HG03520 (cell line): Measurements from ENCODE around the gene RNU11.
A peak's percentile ranks its signal among the peaks of the same experiment; 100 is the strongest.
"Not testable (repeated sequence)": the region's sequence is repeated elsewhere in the genome, so short reads cannot be mapped to it uniquely, and the experiment has no call there.

ENCODE experiments used
- ATAC-seq: cut with Tn5 transposase; IDR thresholded peaks from one replicate; pipeline ENCODE4 v1.9.1; 2021; ENCODE audit warnings: mild to moderate bottlenecking, moderate library complexity; ENCODE audit not compliant: unreplicated experiment

RNU11 gene

DNA sequence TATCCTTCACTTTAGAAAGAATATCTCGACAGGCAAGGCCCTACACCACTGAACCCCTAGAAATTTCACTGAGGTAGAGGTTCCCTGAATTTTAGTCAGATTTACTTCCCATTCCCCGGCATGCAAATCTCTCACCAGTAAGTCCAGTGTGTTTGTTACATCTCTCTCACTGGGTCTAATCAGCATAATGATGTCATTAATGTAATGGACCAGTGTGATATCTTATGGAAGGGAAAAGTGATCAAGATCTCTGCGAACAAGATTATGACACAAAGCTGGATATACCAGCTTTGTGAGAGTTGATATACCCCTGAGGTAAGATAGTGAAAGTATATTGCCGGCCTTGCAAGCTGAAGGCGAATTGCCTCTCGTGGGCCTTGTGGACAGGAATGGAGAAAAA, 7.9 kb downstream of the RNU11 start:
- no peak for ATAC-seq

DNA sequence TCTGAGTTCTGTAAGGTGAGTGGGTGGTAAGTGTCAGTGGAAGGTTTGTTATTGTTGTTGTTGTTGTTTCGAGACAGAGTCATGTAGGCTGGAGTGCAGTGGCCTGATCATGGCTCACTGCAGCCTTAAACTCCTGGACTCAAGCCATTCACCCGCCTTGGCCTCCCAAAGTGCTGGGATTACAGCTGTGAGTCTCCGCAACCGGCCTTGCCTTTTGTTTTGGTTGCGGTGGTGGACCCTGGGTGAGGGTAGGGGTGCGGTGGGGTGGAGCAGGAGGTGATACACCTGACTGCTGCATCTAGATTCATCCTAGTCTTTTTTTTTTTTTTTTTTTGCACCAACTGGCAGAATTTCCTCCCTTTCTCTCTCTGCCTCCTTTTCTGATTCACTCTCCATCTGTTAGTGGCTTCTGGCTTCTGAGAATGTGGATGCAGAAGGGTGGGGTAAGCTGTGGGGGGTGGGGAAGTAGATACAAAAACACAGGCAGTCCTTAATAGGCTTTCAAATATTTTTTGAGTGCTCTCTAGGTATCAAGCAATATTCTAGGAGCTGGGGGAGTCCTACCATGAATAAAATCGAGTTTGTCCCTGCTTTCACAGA, 15.6 kb downstream of the RNU11 start:
- ATAC-seq, result no peak

DNA sequence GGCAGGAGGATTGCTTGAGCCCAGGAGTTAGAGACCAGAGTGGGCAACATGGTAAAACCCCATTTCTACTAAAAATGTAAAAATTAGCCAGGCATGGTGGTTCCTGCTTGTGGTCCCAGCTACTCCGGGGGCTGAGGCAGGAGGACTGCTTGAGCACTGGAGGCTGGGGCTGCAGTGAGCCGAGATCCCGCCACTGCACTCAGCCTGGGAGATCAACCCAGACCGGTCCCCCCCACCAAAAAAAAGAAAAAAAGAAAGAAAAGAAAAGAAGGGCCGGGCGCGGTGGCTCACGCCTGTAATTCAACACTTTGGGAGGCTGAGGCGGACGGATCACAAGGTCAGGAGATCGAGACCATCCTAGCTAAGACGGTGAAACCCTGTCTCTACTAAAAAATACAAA, 18.4 kb downstream of the RNU11 start:
- no peak for ATAC-seq

DNA sequence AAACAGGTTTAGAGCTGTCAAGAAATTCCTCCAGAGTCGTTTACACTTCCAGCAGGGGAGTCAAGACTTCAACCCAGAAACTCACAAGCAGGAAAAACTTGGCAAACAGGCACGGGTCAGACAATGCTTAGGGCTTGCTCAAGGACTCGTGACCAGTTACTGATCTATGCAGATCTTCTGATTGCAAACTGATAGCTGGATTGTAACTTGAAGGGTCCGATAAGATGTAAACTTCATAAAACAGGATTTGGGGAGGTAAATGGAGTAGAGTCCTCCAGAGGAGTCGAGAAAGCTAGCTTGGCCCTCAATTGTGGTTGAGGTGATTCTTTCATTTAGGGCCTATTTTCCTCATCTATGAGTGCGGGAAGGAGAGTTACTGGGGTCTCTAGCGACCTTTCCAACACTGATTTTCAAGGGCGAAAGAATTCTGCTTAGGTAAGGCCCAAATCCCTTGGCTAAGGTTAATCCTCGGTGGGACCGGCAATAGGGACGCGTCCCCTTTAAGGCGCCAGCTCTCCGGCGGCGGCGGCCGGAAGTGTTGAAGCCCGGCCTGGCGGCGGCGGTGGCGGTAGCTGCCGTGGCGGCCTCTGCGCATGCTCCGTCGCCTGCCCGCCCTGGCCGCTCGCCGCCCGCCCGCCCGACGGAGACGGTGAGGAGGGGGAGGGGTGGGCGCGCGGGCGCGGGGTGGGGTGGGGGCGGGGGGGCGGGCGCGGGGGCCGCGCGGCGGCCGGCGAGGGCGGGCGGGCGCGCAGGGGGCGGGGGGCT, 20.0 kb downstream of the RNU11 start, which contains the start of gene GMEB1:
GMEB1 (plus strand) TSS at position 594 of the 765 bp plus-strand sequence. CDS start 14,829 bp downstream, outside the sequence.
- ATAC-seq, result peak; percentile 58

DNA sequence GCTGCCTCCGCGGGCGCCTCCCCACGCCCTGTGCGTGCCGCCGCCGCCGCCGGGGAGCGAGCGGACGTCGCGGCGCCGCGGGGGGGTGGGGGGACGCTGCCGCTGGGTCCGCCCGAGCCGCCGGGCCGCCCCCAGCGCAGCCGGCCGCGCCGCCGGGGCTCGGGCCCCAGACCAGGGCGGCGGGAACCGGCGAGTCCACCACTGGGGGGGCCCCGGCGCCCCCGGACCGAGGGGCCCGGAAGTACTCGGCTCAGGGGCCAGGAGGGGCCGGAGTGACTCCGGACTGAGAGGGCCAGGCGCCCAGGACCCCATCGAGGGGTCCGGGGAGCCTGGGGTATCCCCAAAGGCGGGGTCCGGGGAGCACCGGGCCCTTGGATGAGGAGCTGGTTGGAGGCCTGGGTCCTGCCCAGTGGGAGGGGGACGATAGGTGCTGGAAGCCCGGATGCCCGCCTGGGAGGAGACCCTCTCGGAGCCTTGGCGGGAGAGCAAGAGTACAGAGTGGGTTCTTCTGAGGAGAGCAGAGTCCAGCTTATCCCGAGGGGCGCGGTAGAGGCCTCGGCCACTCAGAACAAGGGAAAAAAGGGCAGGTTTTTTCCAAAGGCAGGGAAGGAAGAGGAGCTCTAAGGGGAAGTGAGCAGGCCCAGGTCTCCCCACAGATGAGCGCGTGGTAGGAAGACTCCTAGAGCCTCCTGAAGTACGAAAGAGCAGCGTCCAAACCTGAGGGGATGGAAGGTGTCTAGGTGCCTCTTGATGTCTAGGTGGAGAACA, 20.7 kb downstream of the RNU11 start:
- ATAC-seq, result peak; percentile 37

DNA sequence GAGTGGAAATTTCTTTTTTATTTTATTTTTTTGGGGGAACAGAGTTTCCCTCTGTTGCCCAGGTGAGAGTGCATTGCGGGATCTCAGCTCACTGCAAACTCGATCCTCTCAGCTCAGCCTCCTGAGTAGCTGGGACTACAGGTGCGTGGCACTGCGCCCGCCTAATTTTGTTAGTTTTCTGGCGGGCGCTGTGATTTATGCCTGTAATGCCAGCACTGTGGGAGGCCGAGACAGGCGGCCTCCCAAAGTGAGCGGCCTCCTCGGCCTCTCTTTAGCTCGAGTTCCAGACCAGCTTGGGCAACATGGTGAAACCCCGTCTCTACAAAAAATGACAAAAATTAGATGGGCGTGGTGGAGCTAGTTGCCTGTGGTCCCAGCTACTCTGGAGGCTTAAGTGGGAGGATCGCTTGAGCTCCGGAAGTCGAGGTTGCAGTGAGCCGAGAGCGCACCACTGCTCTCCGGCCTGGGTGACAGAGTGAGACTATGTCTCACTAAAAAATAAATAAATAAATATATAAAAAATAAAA, 22.9 kb downstream of the RNU11 start:
- ATAC-seq, result no peak

DNA sequence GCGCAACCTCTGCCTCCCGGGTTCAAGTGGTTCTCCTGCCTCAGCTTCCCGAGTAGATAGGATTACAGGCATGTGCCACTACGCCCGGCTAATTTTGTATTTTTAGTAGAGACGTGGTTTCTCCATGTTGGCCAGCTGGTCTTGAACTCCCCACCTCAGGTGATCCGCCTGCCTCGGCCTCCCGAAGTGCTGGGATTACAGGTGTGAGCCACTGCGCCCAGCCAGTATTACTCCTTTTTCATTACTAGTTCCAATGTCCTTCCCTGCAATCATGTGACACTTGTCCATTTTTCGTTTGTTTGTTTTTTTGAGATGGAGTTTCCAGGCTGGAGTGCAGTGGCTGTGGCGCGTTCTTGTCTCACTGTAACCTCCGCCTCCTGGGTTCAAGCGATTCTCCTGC, 24.6 kb downstream of the RNU11 start:
- ATAC-seq, result not testable (repeated sequence)

DNA sequence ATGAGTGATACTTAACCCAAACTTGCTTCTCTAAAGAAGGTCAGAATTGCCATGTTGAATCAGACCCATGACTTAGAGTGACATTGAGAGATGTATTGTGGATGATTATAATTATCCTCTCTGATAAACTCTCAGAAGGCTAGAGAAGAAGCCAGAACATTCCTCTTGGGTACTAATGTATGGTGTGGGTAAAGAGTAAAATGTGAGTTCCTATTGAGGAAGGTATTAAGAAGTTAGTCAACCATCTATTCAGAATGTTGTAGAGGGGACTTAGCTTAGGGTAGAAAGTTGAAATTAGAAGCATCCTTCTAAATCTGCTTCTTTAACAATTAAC, 27.5 kb downstream of the RNU11 start:
- ATAC-seq, result no peak

DNA sequence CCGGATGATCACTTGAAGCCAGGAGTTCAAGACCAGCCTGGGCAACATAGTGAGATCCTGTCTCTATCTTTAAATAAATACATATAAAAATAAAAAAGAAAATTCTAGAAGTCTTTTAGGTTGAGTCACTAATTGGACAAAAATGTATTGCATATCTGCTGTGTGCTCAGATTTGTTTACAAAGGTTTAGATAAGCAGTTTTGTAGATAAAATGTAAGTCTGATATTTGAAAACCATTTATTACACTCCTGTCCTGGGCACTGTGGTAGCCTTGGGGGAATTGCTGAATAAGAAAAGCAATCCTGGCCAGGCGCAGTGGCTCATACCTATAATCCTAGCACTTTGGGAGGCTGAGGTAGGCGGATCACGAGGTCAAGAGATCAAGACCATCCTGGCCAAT, 31.8 kb downstream of the RNU11 start:
- no peak for ATAC-seq

DNA sequence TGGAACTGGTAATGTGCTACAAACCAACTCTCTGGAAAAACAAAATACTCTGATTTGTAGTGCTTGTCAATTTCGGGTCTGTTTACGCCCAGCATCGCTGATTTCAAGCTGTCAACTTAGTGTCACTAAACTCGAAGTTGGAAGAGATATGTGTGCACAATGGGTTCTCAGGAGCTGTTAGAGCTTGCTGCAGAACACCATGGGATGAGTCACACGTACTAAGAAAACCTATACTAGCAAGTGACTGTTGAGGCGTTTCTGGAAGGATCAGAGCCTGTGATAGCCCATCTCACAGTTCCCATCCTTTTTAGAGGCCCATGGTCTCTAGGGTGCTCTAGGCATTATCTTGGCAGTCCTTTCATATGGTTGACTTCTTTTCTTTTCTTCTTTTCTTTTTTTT, 34.4 kb downstream of the RNU11 start:
- ATAC-seq, result no peak

DNA sequence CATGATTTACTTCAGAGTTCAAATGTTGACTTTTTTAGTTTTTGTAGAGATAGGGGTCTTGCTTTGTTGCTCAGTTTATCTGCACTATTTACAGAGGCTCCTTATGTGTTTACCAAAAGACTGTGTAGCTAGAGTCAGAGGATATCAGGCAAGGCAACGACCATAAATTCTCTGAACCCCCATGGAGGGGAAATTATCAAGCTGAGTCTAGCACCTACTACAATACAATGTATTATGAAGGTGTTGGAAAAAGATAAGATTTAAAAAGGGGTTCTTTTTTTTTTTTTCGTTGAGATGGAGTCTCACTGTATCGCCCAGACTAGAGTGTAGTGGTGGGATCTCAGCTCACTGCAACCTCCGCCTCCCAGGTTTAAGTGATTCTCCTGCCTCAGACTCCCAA, 36.5 kb downstream of the RNU11 start:
- no peak for ATAC-seq

DNA sequence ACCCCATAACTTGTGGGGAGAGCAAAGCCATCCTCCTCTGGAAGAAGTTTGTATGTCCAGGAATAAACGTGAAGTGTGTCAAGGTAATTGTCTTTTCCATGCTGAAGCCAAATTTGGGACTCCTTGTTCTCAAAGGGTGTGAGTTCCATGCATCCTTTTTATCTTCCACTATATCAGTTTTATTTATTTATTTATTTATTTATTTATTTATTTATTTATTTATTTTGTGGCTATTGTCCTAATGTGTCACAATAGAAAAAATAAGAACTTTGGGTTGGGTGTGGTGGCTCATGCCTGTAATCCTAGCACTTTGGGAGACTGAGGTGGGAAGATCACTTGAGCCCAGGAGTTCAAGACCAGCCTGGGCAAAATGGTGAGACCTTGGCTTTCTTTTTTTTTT, 43.2 kb downstream of the RNU11 start:
- not testable (repeated sequence) for ATAC-seq
